GM21786 (cell line): ENCODE measurements around the gene FBXW11.
"Not testable (repeated sequence)": the region's sequence is repeated elsewhere in the genome, so short reads cannot be mapped to it uniquely, and the experiment has no call there.

ENCODE experiments used
- ATAC-seq: cut with Tn5 transposase; IDR thresholded peaks from one replicate; pipeline ENCODE4 v1.9.1; 2021; ENCODE audit not compliant: unreplicated experiment

Gene FBXW11

DNA sequence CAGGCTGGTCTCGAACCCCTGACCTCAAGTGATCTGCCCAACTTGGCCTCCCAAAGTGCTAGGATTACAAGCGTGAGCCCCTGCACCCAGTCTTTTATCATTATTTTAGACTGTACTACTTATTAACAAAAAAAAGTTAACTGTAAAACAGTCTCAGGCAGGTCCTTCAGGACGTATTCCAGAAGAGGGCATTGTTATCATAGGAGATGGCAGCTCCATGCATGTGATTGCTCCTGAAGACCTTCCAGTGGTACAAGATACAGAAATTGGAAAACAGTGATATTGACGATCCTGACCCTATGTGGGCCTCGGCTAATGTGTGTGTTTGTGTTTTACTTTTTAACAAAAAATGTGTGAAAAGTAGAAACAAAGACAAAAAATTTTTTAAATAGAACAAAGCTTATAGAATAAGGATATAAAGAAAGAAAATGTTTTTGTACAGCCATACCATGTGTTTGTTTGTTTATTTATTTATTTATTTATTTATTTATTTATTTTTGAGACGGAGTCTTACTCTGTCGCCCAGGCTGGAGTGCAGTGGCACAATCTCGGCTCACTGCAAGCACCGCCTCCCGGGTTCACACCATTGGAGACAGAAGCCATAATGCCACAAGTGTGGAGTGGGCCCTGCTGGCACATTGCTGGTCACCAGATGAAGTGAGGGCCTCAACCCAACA, 13.8 kb upstream of the FBXW11 start:
- ATAC-seq, result not testable (repeated sequence)

DNA sequence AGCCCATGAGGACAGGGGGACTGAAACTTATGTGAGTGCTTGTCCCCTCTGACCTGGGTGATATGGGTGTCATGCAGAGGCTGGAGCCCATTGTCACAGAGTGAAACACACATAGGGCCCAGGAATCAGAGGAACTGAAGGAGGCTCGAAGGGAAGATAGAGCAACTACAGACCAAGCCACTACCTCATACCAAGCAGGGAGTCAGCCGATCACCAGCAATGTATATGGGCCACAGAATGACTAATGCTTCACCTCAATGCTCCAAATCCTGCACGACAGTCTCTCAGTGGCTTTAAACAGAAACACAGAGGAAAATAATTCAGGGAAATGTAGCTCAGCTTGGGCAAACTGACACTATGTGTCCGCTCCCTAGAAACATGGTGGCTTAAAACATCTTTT, 8.9 kb upstream of the FBXW11 start:
- ATAC-seq, result no peak

DNA sequence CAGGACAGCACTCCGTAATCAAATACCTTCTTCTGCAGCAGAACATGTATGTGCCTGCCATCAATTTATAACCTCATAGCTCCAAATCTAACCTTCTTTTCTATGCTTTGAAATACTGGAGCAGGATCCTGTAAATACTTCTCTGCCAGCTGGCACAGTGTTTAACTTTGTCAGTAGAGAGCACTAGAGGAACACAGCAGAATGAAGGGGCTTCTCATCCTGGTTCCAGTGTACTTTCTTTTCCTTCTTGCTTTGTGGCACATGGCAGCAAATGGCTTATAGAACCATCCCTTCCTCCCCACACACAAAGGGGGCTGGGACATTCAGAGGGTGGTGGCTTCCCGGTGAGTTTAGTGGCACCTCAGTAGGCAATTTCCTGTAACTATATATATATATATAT, 3.8 kb upstream of the FBXW11 start:
- no peak for ATAC-seq

DNA sequence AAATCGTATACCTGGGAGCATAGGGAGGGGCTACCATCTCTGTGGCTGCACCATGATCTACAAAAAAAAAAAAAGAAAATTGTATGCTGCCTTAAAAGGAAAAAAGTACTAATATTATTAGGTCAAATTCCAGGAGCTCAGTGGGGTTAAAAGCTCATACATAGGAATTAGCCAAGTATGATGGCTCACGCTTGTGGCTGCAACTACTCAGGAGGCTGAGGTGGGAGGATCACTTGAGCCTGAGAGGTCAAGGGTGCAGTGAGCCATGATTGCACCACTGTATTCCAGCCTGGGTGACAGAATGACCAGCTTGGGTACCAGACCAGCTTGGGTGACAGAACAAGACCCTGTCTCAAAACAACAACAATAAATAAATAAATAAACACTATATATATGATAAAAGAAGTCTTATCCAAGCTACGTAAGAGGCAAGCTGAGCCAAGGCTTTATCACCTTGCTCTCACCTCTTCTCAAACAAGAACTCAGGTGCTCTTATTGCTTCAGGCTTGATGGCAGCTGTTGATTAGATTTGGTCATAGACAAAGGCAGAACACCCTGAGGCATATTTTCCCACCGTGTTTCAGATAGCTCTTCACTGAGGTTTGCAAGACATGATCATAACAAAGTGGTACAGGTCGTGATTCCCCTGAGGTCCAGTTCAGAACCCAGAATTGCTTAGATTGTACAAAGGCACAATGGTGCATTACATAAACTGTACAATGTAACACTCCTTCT, 3.3 kb upstream of the FBXW11 start:
- ATAC-seq, result no peak

DNA sequence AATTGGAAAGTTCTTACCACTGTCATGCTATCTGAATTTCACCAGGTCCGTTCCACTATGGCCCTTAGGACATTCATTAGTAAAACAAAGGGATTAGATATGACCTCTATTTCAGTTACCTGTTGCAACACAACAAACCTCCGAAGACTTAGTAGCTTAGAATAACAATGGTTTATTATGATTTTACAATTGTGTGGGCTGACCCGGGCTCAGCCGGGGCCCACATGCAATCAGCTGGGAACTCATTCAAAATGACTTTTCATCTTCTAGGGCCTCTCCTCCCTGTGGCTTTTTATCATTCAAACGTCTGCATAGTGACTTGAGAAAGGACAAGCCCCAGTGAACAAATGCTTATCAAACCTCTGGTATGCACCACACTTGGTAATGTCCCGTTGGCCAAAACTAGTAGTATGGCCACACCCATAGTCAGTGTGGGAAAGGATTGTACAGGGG, 2.3 kb upstream of the FBXW11 start:
- no peak for ATAC-seq

DNA sequence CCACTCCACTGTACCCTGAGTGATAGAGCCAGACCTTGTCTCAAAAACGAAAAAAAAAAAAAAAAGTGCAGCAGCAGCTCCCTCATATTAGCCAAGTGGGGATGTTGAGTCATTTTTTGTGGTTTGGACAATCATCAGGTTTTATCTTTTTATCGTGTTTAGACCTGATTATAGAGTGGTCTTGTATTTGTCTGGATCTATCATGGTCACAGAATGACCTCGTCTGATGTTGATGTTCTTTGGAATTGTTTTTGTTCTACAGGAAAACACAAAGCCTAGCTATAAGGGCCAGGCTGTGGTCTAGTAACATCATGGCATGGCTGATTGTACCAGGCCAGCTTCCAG, 1.6 kb upstream of the FBXW11 start:
- ATAC-seq, result no peak

DNA sequence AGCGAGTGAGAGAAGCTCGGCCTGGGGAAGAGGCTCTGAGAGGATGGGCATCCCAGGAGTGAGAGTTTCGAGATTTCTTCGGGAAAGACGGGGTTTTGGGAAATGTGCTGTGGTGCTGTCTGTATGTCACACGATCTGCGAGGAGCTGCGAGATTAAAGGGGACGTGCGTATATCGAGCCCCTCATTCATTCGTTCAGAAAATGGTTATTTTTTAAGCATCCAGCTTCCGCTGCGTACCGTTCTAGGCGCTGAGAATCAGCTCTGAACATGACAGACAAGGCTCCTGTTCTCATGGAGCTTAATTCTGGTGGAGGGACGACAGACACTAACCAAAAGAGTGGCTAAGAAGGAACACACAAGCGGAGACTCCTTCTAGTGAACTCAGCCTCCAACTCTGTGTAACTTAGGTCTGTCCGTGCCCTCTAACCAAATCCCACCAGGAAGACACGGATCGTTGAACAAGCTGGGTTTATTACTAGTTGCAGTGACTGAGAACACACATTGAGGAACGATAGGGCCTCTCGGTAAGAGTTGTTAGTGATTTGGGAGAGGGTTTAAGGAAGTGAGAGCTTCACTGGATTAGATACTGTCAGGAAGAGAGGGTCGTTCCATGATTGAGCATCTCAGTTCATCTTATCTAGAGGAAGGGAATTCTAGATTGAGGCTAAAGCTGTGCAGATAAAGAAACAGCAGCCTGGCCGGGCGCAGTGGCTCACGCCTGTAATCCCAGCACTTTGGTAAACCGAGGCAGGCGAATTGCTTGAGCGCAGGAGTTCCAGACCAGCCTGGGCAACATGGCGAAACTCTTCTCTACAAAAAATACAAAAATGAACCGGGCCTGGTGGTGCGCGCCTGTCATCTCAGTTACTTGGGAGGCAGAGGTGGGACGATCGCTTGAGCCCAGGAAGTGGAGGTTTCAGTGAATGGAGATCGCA, 1.0 kb upstream of the FBXW11 start:
- no peak for ATAC-seq

DNA sequence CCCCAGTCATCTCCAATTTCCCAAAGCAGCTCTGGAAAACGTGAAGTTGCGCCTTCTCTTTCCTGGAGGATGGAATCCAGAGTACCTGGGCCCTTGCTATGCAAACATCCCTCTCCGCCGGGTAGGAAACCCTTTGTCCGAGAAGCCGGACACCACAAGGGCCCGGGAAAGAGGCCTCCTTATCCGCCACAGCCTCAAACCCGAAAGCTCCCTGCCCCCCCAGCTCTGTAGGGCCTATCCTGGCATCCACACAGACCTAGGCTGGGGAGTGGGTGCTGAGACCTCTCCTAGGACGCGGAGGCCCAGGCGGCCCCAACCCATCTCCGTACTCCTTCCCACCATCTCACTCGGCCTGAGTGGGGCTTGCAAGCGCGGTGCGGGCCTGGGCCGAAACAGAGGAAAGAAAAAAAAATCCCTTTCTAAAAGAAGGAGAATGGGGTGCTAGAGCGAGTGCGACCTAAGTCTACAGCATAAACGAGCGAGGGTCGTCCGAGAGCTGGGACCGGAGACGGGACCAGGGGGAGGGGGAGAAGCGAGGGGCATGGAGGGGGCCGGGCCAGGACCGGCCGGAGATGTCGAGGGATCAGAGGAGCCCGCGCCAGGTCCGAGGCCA, 624 bp downstream of the FBXW11 start:
- no peak for ATAC-seq

DNA sequence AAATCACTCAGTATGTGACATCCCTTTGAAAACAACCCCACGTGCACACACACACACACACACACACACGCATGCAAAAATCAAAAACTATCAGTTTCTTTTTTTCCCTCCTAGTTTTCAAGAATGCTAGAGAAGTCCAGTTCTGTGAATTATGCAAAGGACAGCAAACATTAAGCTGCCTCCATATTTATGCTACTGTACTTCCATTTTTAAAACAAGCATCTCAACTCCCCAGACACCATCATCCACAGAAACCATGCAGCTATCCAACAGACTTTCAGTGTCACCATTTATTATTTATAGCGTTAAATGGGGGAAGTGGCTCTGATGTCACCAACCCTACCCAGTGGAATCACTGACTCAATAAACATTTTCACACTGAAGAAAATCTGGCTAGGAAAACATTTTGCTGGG, 1.6 kb downstream of the FBXW11 start:
- no peak for ATAC-seq

DNA sequence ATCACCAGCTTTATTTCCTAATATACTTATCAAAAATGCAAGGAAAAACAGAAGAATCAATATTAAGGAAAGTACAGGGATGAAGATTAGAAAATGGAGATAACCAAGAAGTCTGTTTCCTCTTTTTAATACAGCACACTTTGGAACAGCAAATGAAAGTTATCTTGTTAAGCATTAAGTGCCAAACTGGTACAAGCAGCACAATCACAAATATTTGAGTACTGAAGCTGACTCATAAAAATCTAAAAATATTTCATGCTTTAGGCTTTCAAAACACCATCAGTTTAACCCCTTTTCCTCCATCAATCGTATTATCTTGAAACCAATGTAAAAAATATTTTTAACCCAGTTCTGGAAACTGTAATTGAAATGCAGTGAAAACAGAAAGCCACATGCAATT, 2.7 kb downstream of the FBXW11 start:
- no peak for ATAC-seq

DNA sequence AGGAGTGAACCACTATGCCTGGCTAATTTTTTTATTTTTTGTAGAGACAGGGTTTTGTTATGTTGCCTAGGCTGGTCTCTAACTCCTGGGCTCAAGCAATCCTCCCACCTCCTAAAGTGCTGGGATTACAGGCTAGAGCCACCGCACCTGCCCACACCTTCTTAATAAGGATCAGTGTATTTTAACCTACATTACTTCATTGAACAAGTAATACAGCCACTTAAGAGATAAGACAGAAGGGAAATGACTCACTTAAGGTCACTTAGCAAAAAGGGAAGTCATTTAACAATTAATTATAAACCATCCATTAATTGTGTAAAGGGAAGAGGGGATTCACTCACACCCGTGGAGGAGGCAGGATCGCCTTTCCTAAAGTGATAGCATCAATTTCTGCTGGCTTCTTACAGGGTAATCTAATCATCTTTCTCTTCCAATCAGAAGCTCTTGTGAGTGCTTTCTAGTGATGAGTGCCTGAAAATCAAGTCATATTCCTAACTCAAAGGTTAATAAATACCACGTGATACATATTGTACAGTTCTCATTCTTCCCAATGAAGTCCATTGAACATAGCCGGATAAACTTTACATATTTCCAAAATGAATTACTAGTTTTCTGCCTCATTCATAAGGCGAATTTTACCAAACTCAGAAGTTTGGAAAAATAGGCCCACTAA, 3.5 kb downstream of the FBXW11 start:
- ATAC-seq, result no peak

DNA sequence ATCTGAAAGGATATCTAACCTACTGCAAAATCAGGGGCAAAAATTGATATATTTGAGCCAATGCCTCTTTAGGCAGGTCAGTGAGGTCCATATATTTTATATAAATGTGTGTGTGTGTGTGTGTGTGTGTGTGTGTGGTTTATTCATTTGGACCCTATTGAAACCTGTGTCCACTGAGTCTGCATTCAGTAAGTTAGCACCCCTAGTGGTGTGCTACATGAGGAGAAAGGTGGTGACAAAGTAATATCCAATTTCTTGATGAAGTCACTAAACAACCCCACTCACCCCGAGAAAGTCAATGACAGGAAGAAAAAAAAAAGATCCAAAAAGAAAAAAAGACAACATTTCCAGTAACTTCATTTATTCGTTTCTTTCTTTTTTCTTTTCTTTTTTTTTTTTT, 4.1 kb downstream of the FBXW11 start:
- no peak for ATAC-seq

DNA sequence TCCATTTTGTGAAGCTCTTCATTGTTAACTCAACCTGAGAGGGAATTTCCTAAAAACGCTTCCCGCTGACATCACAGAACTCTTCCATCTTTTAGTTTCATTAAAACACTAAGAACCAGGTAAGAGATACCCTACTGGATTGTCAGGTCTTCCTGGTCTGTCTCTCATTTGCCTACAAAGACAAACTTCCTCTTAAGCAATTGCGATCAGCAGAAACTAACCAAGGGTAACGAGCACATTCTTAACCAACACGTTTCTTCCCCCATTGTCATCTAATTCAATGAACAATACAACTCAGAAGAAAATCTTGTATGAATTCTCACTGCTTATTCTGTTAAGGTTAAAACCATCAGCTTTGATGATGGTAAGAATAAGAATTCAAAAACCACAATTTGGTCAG, 6.6 kb downstream of the FBXW11 start:
- ATAC-seq, result peak; percentile 62

DNA sequence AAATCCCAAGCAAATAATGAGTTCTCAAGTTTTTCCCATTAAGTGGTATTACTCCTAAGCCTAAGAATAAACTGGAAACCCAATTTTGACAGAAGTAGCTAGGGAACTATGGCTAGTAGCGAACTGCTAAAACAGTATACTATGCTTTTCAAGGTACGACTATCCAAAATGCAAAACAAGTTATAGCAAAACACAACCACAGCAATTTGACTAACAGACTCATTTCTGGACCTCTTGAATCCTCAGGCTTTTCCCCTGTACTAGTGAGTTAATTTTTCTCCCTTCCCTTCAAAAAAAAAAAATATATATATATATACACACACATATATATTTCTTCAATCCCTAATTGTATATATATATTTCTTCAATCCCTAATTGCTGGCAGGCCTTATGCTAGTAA, 7.3 kb downstream of the FBXW11 start:
- no peak for ATAC-seq

DNA sequence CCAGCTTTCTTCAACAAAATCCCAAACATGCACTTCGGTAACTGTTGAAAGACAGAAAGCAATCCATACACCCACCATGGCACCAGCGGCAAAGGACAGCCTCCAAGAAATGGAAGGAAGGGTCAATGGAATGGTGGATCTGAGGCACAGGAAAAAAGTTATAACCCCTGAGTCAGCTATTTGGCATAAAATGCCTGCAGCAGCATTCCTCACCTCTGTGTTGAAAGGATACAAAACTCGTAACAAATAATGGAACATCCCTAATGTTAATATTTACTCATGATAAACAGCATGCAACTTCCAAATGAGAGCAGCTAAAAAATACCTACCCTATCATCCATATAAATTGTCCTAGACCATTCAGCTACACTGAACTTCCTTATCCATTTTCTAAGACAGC, 9.4 kb downstream of the FBXW11 start:
- no peak for ATAC-seq

DNA sequence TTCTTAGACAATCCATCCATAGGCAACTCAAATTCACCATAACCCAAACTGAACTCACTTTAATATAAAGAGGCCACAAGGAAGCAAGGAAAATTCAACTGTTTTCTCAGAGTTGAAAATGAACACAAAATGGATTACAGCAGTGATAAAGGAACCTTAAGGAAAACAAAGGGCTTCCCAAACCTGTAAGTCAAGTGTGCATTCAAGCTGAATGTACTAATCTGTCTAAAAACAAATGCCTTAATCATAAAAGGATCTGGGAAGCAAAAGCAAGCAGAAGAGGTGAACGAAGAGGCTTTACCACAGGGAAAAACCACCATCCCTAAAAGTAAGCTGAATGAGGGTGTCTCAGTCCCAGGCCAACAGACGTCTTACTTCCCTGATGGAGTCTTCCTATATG, 13.6 kb downstream of the FBXW11 start:
- no peak for ATAC-seq

DNA sequence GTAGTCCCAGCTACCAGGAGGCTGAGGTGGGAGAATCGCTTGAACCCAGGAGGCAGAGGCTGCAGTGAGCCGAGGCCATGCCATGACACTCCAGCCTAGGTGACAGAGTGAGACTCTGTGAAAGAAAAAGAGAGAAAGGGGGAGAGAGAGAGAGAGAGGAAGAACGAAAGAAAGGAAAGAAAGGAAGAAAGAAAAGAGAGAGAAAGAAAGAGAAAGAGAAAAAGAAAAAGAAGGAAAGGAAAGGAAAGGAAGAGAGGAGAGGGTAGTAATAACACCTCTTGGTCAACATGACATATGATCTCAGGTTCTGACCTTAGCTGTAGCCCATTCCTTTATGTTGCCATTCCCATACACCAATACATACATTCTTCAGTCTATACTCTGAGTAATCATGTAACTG, 14.1 kb downstream of the FBXW11 start:
- no peak for ATAC-seq

DNA sequence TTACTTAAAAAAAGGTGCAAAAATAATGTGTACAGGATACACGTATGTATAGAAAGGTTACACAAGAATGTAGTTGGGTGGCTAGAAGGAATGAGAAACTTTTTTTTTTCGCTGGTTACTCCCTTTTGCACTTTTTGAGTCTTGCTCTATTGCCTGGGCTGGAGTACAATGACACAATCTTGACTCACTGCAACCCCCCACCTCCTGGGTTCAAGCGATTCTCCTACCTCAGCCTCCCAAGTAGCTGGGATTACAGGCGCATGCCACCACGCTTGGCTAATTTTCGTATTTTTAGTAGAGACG, 15.8 kb downstream of the FBXW11 start:
- no peak for ATAC-seq

DNA sequence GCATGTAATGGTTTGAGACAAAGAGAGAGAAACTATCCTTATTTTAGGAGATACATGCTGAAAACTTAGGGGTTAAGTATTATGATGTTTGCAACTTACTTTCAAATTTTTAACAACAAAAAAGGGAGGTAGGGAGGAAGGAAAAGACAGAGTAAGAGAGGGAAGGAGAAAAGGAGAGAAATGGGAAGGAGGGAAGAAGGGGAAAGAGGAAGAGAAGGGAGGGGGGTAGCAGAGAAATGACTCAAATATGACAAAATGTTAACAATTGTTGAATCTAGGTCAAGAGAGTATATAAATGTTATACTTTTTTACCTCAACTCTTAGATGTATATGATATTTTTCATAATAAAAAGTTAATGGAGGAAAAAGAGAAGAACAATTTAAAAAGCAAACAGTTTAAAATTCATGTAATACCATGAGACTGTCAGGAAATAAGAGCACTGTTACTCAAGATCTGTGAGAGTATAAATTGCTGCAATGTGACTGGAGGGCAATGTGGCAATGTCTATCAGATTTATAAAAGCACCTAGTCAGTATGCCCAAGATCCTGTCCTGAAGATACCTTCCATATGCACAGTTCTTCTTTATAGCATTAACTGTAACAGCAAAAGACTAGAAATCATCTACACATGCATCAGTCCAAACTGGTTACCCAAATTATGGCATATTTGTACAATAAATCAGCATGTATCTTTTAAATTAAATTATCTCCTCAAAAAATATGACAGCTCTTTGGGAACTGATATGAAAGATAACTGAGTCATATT, 16.3 kb downstream of the FBXW11 start:
- ATAC-seq, result no peak

DNA sequence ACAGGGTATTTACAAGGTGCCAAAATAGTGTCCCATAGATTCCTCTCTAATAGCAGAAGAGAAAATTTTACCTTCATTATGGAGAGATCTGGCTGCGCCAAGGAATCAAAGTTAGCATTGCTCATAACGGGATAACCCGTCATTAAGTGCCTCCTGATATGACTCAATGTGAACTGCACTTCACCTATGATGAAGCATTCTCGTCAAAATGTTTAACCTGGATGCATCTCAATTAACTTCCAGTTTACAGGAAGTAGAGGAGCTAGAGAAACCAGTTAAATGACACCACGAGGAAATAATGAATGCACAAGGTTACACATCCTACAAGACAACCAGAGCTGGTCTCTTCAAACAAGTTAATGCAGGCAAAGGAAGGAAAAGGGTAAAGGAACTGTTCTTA, 17.2 kb downstream of the FBXW11 start:
- peak; percentile 62 for ATAC-seq
